IMR-90 (cell line): ENCODE measurements around the gene UGT1A3. TPM values are rescaled to one million over a fixed set of nuclear protein-coding genes. Genes with fewer than 3 reads are reported as not detected.

Source experiments
- ATAC-seq: fragments of 200-7000 bp; cut with Tn5 transposase; 2 replicates; pipeline ENCODE4 v1.9.1; 2020; ENCODE audit warnings: low read depth, mild to moderate bottlenecking, moderate library complexity
- BruUV-seq: library from RNA; stranded (reverse); fragments of 400-500 nt; replicated peaks from 2 replicates; lab custom pipeline; 2021; lab: Mats Ljungman, UMichigan
- CTCF ChIA-PET: fragments of 300-600 bp; formaldehyde crosslinking; extraction: SDS; loops from one replicate; lab custom pipeline; 2021; ENCODE audit warnings: antibody characterized with exemption; lab: Yijun Ruan, JAX
- POLR2A ChIA-PET: fragments of 300-600 bp; sonication (Branson Sonifier 250); formaldehyde crosslinking; loops from one replicate; lab custom pipeline; 2022; ENCODE audit warnings: antibody characterized with exemption; ENCODE audit not compliant: unreplicated experiment; lab: Charles Lee
- DNase-seq: peaks from one replicate; pipeline ENCODE4 v3.0.0; 2013
- H2AFZ ChIP-seq: replicated peaks from 2 replicates; pipeline ENCODE3; 2013; ENCODE audit warnings: low read length, mild to moderate bottlenecking; ENCODE audit not compliant: poor library complexity
- H2AK5ac ChIP-seq: 2 replicates; pipeline ENCODE4 v1.6.1; 2013; ENCODE audit warnings: low read depth, low read length, inconsistent platforms
- H2AK9ac ChIP-seq: replicated peaks from 2 replicates; pipeline ENCODE3; 2013; ENCODE audit warnings: mild to moderate bottlenecking, low read depth, low read length, moderate library complexity; ENCODE audit not compliant: poor library complexity
- H2BK120ac ChIP-seq: 2 replicates; pipeline ENCODE4 v1.6.1; 2013; ENCODE audit warnings: low read depth, low read length, inconsistent platforms
- H2BK15ac ChIP-seq: 3 replicates; pipeline ENCODE4 v1.6.1; 2013; ENCODE audit warnings: low read depth, low read length, inconsistent platforms
- H2BK20ac ChIP-seq: 2 replicates; pipeline ENCODE4 v1.6.1; 2013; ENCODE audit warnings: low read depth, mild to moderate bottlenecking, inconsistent platforms, low read length, moderate library complexity
- H2BK5ac ChIP-seq: 2 replicates; pipeline ENCODE4 v1.6.1; 2013; ENCODE audit warnings: mild to moderate bottlenecking, low read depth, low read length, inconsistent platforms; ENCODE audit not compliant: poor library complexity, severe bottlenecking
- H3K14ac ChIP-seq: replicated peaks from 2 replicates; pipeline ENCODE4 v1.6.1; 2013; ENCODE audit warnings: low read depth, low read length, inconsistent platforms
- H3K18ac ChIP-seq: 2 replicates; pipeline ENCODE4 v1.6.1; 2013; ENCODE audit warnings: low read depth, low read length, control low read depth
- H3K23ac ChIP-seq: 2 replicates; pipeline ENCODE4 v1.6.1; 2013; ENCODE audit warnings: low read depth, low read length, inconsistent platforms
- H3K27ac ChIP-seq: 2 replicates; pipeline ENCODE4 v1.5.1; 2013; ENCODE audit warnings: mild to moderate bottlenecking, control low read depth, low read length; ENCODE audit not compliant: insufficient read depth
- H3K27me3 ChIP-seq: 2 replicates; pipeline ENCODE4 v1.6.1; 2013; ENCODE audit warnings: low read length; ENCODE audit not compliant: control insufficient read depth, insufficient read depth
- H3K36me3 ChIP-seq: 2 replicates; pipeline ENCODE4 v1.6.1; 2013; ENCODE audit warnings: low read length, mixed read lengths; ENCODE audit not compliant: control insufficient read depth, insufficient read depth
- H3K4ac ChIP-seq: 2 replicates; pipeline ENCODE4 v1.6.1; 2013; ENCODE audit warnings: low read depth, low read length, inconsistent platforms
- H3K4me1 ChIP-seq: 2 replicates; pipeline ENCODE4 v1.6.1; 2013; ENCODE audit warnings: low read length, mixed read lengths; ENCODE audit not compliant: control insufficient read depth, insufficient read depth
- H3K4me2 ChIP-seq: 2 replicates; pipeline ENCODE4 v1.6.1; 2013; ENCODE audit warnings: low read depth, mild to moderate bottlenecking, control low read depth, low read length, moderate library complexity
- H3K4me3 ChIP-seq: 2 replicates; pipeline ENCODE4 v1.5.1; 2013; ENCODE audit warnings: low read depth, mild to moderate bottlenecking, control low read depth, low read length, moderate library complexity; ENCODE audit not compliant: insufficient read depth
- H3K56ac ChIP-seq: 2 replicates; pipeline ENCODE4 v1.6.1; 2013; ENCODE audit warnings: low read length, inconsistent platforms; ENCODE audit not compliant: insufficient read depth; ENCODE audit errors: extremely low read depth
- H3K79me1 ChIP-seq, 2 experiments: 2 replicates each; pipeline ENCODE4 v1.6.1; 2013; ENCODE audit warnings: low read length in 2 of 2, inconsistent platforms in 1 of 2, low read depth in 1 of 2
- H3K9ac ChIP-seq: 2 replicates; pipeline ENCODE4 v1.6.1; 2013; ENCODE audit warnings: low read depth, low read length, control low read depth
- H3K9me1 ChIP-seq: 2 replicates; pipeline ENCODE4 v1.6.1; 2013; ENCODE audit warnings: low read length, inconsistent platforms; ENCODE audit not compliant: insufficient read depth
- H3K9me3 ChIP-seq: 2 replicates; pipeline ENCODE4 v1.6.1; 2013; ENCODE audit warnings: low read length; ENCODE audit not compliant: control insufficient read depth, insufficient read depth
- H4K20me1 ChIP-seq: 2 replicates; pipeline ENCODE4 v1.6.1; 2013; ENCODE audit warnings: low read length, inconsistent platforms; ENCODE audit not compliant: insufficient read depth
- H4K5ac ChIP-seq: 2 replicates; pipeline ENCODE4 v1.6.1; 2013; ENCODE audit warnings: mild to moderate bottlenecking, low read depth, low read length, control low read depth
- H4K8ac ChIP-seq, 2 experiments: 2 replicates each; pipeline ENCODE4 v1.6.1; 2013; ENCODE audit warnings: low read depth in 2 of 2, low read length in 2 of 2, control low read depth in 1 of 2, inconsistent platforms in 1 of 2
- H4K91ac ChIP-seq: 2 replicates; pipeline ENCODE4 v1.6.1; 2013; ENCODE audit warnings: low read depth, low read length, inconsistent platforms; ENCODE audit not compliant: insufficient read depth
- POLR2A ChIP-seq: IDR thresholded peaks from 2 replicates; pipeline ENCODE4 v1.6.1; 2012; ENCODE audit warnings: mild to moderate bottlenecking, low read depth, low read length
- RAD21 ChIP-seq: IDR thresholded peaks from 2 replicates; pipeline ENCODE4 v1.6.1; 2012; ENCODE audit warnings: low read length, improper control_type of control experiment
- RCOR1 ChIP-seq: IDR thresholded peaks from 2 replicates; pipeline ENCODE4 v1.6.1; 2012; ENCODE audit warnings: mild to moderate bottlenecking, low read length, improper control_type of control experiment; ENCODE audit not compliant: insufficient replicate concordance
- RFX5 ChIP-seq: IDR thresholded peaks from 2 replicates; pipeline ENCODE4 v1.8.0; 2012; ENCODE audit warnings: low read depth, mild to moderate bottlenecking, low read length, moderate library complexity
- SMC3 ChIP-seq: fragments of 150-350 bp; IDR thresholded peaks from 2 replicates; pipeline ENCODE4 v1.6.1; 2016; ENCODE audit warnings: low read depth, mild to moderate bottlenecking, antibody characterized with exemption, low read length, moderate library complexity
- WGBS, 2 experiments: methylation state at CpG; one replicate each; pipeline versions ENCODE4 v1.1.5 to v1.1.7; 2013; ENCODE audit warnings: missing lambda C conversion rate in 2 of 2; ENCODE audit not compliant: insufficient read length in 1 of 2; ENCODE audit errors: extremely low coverage in 2 of 2; 5-methylcytosine and 5-hydroxymethylcytosine counted together
- dilution Hi-C: fragments of 300-500 bp; cut with HindIII; formaldehyde crosslinking; loops from one replicate; pipeline ENCODE4 v1.14.3; 2018; ENCODE audit warnings: low sequenced_read_pairs; ENCODE audit not compliant: unreplicated experiment
- in situ Hi-C: fragments of 300-500 bp; cut with MboI; formaldehyde crosslinking; loops from 3 replicates; pipeline ENCODE4 v1.14.3; 2019; ENCODE audit warnings: low sequenced_read_pairs, inconsistent platforms, mixed read lengths
- intact Hi-C: fragments of 100-400 bp; cut with micrococcal nuclease; formaldehyde crosslinking; loops from 2 replicates; pipeline ENCODE4 v1.10.0; 2022
- polyA plus RNA-seq, 3 experiments: library from polyadenylated mRNA; depleted of rRNA; stranded (reverse); fragments of >200 nt; gene quantifications; 2 replicates each; pipeline ENCODE4 v1.2.3, GENCODE V29; 2012; ENCODE audit warnings: low replicate concordance in 1 of 3
- total RNA-seq: library from RNA; depleted of rRNA; stranded (reverse); fragments of >200 nt; gene quantifications from 2 replicates; pipeline ENCODE4 v1.2.3, GENCODE V29; 2012

Gene UGT1A3
- total and polyA plus RNA-seq, 2 of the 4 experiments (the other 2 are of a cell fraction): not detected

GRCh38 chr2:233760043-233760442 is 31.2 kb downstream of the UGT1A3 start, which contains the start of gene UGT1A1:
TSS of gene UGT1A1 (plus strand) at chr2:233760270. CDS start at chr2:233760288, 18 bp downstream.
- Histone ChIP-seq H3K36me3 (no peaks in the 10 kb centered on the region), H3K27ac (no peak within 1 kb of the TSS), H3K4me1 (peaks cover 16% of the 10 kb centered on the region), H2AK5ac (peak within 1 kb of the TSS; percentile 49; the same call in 1 of the 2 replicates), H3K79me1 (no peaks in the 10 kb centered on the region), H3K56ac (no peak within 1 kb of the TSS), H2AFZ (peak within 1 kb of the TSS; percentile 62), H3K9me1 (0 out of 2 replicates have a peak, but pooled peaks cover 5% of the 10 kb centered on the region), H3K4ac (peak within 1 kb of the TSS; percentile 20; the same call in 1 of the 2 replicates), H3K4me3 (no peak within 1 kb of the TSS), H3K14ac (no peak within 1 kb of the TSS), H3K9ac (no peak within 1 kb of the TSS), H3K4me2 (no peak within 1 kb of the TSS), H4K91ac (peak within 1 kb of the TSS; percentile 35), H3K27me3 (no peaks in the 10 kb centered on the region), H4K5ac (no peak within 1 kb of the TSS), H2BK15ac (no peak within 1 kb of the TSS; the same call in 2 of the 3 replicates), H2BK5ac (no peak within 1 kb of the TSS), H2BK20ac (peak within 1 kb of the TSS; percentile 68; the same call in 1 of the 2 replicates), H3K18ac (peak within 1 kb of the TSS; percentile 19; the same call in 1 of the 2 replicates), H4K8ac (0 out of 4 replicates have a peak within 1 kb of the TSS, but pooled peaks of 1 of the 2 experiments have one; percentile 15), H3K9me3 (no peaks in the 10 kb centered on the region), H2AK9ac (no peak within 1 kb of the TSS), H4K20me1 (no peaks in the 10 kb centered on the region), H2BK120ac (peak within 1 kb of the TSS; percentile 65), H3K23ac (no peak within 1 kb of the TSS)
- TF ChIP-seq POLR2A (no peak), RFX5 (no peak), RCOR1 (no peak), RAD21 (no peak), SMC3 (no peak)
- WGBS, 2 experiments: no CpG with 5 or more reads among the region's 6 CpGs
- in situ Hi-C loops: no loop called here
- dilution Hi-C loops: no loop called here
- BruUV-seq: no TSS peak
- CTCF ChIA-PET: no interaction called here
- POLR2A ChIA-PET: no interaction called here
- ATAC-seq (no peak), DNase-seq (no peak)
- intact Hi-C loops: no loop called here
